HG03095 (cell line): ENCODE measurements around the gene CERT1.
"Not testable (repeated sequence)": the region's sequence is repeated elsewhere in the genome, so short reads cannot be mapped to it uniquely, and the experiment has no call there.

ENCODE experiments used
- ATAC-seq: cut with Tn5 transposase; IDR thresholded peaks from one replicate; pipeline ENCODE4 v1.9.1; 2021; ENCODE audit warnings: moderate library complexity; ENCODE audit not compliant: unreplicated experiment

CERT1 gene

GRCh38 chr5:75361310-75361709 is 150.1 kb downstream of the CERT1 start:
- ATAC-seq: no peak

DNA sequence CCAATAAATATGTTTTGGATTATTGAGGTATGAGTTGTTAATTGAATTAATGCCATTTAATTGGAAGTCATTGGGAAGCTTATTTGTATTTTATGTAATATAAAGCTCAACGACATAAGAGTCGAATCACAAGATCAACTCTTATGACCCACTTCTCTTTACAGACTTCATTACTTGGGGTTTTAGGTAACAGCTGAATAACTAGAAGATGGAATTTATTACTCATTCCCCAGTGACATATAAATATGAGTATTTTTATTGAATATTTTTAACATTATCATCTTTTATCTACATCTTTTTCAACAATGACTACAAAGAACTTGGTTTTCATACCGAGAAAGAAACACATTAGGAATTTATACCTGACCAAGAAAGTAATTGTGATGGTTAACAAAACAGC is 153.3 kb downstream of the CERT1 start:
- ATAC-seq: no peak

GRCh38 chr5:75356719-75357118 is 154.7 kb downstream of the CERT1 start:
- no peak for ATAC-seq

DNA sequence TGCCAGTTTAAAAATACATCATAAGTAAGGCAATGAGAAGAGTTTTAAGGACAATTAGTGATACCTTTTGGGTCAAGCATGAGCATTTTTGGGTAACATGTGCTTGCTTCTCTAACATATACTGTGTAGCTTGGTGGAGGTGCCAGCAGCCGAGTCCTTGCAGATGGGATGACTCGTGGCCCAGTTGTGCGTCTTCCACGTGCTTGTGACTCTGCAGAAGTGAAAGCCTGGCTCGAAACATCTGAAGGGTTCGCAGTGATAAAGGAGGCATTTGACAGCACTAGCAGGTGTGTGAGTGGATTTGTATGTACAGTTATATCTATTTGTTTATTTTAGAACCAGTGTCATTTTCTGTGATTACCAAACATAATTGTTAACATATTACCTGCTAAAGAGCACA is 156.2 kb downstream of the CERT1 start:
- no peak for ATAC-seq

DNA sequence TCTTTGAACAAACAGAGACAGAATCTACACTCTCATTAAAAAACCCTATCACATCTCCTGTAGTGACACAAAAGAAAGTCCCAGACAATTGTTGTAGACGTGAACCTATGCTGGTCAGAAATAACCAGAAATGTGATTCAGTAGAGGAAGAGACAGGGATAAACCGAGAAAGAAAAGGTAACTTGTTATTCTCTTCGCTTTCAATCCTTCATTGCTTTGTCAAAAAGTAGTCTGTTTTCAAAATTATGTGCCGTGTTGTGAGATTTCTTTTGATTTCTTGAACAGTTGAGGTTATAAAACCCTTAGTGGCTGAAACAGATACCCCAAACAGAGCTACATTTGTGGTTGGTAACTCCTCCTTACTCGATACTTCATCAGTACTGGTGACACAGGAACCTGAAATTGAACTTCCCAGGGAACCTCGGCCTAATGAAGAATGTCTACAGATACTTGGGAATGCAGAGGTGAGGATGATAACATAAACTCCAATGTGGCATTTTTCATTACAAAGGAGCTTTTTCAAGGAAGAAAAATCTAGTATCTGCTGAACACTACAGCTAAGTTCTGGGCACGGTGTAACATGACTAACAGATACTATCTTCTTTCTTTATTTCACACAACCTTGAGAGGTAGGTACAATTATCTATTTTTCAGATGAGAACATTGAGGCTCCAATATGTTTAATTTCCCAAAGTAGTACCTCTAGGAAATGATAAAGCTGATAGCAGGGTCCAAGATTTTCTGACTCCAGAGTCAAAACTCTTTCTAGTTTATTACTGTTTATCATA is 160.1 kb downstream of the CERT1 start:
- ATAC-seq: no peak

DNA sequence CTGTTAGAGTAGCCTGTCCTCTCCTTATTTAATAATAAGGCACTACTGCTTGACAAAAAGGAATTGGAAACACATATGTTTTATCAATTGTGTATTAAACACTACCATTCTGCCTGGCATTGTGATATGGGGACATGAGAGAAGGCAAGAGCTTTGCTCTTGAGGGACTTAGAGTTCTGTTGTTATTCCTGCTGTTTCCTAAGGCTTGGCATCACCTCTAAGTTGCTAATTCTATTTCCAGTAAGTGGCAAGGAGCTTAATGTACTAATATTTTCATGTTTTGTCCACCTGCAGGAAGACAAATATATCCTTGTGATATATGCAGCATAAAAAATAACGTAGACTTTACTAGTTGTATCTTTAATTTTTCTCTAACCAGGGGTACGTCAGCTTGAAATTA is 161.8 kb downstream of the CERT1 start:
- ATAC-seq: no peak

DNA sequence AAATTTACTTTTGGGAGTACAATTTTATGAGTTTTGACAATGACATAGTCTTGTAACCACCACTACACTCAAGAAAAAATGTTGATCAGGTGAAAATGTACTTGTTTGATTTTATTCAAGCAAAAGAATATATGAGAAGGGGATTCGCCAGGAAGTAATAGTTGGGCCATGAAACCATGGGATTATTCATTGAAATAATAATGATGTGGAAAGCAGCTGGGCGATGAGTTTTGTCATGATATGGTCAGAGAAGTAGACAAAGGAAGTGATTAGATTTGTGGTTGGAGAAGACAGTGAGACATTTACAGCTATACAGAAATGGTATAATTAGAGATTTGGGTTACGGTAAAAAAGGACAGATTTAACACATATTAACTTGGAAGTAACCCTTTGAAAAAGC is 163.2 kb downstream of the CERT1 start:
- ATAC-seq: no peak

DNA sequence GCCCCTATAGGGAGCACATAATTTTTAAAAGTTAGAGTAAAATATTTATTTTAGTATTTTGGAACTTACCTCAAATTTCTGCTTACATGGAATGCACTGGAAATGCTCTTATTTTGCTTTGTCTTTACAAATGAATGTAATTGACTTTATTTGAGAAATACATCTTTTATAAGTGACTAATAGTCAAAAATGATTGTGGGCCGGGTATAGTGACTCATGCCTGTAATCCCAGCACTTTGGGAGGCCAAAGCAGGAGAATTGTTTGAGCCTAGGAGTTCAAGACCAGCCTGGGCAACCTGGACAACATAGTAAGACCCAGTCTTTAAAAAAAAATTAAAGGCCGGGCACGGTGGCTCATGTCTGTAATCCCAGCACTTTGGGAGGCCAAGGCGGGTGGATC is 168.6 kb downstream of the CERT1 start:
- no peak for ATAC-seq

DNA sequence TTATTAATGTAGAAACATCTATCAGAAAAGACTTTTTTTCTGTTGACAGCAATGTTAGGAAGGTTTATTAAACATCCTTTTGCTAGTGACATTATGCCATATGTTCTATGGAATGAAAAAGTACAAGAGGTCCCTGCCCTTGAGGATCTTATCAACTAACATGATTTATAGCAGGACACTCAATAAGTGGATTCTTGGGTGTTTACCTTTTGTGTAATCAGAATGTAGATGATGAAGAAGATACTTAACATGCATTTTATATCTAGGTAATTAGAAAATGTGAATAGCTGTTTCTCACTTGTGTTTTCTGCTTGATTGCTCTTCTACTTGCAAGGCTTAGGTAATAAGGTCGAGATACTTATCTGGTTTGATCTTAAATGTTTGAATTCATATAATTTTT is 169.5 kb downstream of the CERT1 start:
- ATAC-seq: no peak

DNA sequence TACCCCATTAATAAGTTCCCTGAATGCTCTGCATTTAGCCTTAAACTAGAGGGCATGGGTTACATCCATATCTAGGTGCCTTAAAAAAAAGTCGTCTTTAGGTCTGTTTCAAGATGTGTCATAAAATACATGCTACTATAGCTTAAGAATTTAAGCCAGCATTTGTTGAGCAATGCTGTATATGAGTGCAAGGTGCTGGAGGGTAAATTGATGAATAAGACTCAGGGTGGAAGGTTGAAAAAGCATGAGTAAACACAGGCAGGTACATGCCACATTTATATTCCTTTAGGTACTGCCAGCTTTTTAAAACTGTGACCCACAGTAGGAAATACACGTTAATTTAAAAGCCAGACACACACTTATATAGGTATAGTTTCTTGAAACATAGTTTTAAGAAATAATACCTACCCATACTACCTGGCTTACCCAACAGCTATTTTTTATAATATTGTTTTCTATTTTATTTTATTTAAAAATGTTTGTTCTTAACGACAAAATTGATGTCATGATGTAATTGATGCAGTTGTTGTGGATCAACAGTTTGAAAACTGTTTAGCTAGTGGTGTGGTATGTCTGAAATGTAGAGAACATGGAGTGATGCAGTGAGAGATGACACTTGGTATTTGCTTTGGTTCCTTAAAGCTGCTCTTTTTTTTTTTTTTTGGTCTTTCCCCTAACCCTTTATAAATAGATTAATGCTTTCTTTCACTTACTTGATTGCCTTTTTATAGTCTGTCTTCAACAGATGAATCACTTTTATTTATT is 170.5 kb downstream of the CERT1 start:
- no peak for ATAC-seq

DNA sequence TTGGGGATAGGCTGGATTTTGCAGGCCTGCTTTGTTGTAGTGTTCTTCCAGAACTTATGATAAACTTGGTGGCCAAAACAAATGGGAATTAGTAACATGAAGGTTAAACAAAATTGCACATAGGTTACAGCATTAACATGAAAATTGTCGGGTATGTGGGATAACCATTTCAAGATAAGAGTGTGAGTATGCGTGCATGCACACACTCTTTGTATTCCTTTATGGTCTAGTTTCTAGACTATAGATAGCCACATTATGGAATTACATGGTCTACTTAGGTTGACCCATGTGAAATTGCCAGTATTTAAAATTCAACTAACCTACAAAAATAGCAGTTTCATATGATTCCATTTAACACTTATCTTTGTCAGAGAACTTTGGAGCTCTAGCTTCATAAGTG is 173.0 kb downstream of the CERT1 start:
- no peak for ATAC-seq

- peak; percentile 1 for ATAC-seq
Measured at GRCh38 chr5:75337366-75338021, 173.9 kb downstream of the CERT1 start.

DNA sequence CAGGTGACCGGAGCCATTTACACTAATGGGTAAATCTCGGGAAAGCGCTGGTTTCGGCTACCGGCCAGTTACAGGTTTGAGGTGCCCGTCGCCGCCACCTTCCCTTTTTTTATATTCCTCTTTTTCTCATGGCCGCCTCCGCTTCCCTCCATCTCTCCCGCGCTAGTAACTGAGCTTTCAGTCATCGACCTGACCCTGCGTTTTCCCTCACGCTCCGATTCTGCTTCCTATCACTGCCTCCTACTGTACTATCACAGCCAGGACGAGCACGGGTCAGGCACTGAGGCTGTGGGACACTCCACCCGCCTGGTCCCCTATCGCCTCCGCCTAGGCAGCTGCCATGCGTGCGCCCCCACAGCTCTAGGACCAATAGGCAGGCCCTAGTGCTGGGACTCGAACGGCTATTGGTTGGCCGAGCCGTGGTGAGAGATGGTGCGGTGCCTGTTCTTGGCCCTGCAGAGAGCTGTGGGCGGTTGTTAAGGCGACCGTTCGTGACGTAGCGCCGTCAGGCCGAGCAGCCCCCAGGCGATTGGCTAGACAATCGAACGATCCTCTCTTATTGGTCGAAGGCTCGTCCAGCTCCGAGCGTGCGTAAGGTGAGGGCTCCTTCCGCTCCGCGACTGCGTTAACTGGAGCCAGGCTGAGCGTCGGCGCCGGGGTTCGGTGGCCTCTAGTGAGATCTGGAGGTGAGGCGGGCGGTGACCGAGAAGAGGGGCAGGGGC is 174.7 kb downstream of the CERT1 start, which contains the start of gene HMGCR:
HMGCR (plus strand) TSS at position 606 of the 722 bp plus-strand sequence. CDS start 5,386 bp downstream, outside the sequence.
- peak; percentile 98 for ATAC-seq

DNA sequence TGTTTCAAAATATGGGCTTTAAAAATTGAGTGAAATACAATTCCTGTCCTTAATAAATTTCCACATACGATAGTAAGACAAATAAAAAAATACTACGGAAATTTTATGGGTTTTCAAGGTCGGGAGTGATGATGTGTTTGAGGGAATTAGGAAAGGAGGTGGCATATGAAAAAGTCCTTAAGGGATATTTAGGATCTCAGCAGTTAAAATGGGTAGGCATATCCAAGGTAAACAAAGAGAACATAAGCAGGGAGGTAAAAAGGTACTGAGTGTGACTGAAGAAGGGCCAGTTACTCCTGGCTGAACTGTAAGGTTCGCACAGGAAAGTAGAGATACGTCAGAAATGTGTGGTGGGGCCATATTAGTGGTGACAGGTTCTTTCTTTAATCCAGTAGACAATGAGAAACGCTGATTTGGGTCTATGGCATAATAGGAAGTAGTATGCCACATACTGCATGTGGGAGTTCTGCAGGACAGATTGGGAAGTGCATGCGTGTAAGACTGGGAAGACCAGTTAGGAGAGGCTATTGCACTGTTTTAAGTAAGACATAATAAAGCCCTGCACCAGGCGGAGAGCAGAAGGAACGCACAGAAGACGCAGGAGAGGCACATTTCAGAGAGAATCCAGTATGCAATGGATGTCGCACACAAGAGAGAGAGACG is 175.3 kb downstream of the CERT1 start:
- no peak for ATAC-seq

DNA sequence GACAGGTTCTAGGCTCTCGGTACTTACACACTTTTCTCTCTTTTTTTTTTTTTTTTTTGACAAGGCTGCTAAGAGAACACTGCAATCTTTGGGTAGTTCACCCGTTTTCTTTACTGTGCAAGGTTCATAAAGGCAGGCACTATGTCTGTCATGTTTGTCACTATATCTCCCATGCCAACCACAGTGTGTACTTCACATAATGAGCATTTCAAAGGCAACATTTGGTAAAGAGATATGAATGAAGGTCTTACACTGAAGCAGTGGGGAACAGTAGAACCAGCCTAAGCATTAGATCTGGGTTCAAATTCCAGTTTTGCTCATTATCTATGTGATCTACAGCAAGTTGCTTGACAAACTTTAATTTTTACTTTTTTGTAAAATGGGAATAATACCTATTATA is 175.9 kb downstream of the CERT1 start:
- no peak for ATAC-seq

GRCh38 chr5:75334413-75334812 is 177.0 kb downstream of the CERT1 start:
- not testable (repeated sequence) for ATAC-seq

DNA sequence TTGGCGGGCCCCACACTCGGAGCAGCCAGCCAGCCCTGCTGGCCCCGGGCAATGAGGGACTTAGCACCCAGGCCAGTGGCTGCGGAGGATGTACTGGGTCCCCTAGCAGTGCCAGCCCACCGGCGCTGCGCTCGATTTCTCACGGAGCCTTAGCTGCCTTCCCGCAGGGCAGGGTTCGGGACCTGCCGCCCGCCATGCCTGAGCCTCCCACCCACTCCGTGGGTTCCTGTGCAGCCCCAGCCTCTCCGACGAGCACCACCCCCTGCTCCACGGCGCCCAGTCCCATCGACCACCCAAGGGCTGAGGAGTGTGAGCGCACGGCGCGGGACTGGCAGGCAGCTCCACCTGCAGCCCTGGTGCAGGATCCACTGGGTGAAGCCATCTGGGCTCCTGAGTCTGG is 177.7 kb downstream of the CERT1 start:
- ATAC-seq: not testable (repeated sequence)

GRCh38 chr5:75331095-75332090 is 180.0 kb downstream of the CERT1 start:
- ATAC-seq: no peak

DNA sequence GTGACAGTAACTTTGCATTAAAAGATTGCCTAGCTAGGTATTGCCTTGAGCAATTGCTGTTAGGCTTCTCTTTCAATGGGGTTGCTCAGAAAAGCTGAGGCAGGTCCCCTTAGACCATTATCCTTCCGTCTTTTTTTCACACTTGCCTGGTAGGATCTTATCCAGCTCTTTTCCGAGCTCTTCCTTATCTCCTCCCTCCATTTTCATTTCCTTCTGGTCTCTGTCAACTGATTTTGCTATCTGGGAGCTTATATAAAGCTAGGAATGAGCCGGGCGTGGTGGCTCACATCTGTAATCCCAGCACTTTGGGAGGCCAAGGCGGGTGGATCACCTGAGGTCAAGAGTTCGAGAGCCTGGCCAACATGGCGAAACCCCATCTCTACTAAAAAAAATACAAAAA is 181.0 kb downstream of the CERT1 start:
- ATAC-seq: no peak
